GM23248 (cell line): ENCODE measurements around the gene MED9. TPM values are rescaled to one million over a fixed set of nuclear protein-coding genes. Genes with fewer than 3 reads are reported as not detected.

Experiments
- DNase-seq: peaks from one replicate; pipeline ENCODE4 v3.0.0-alpha.2; 2015
- H2AFZ ChIP-seq: fragments of 200-600 bp; sonication (generic); 2 replicates; pipeline ENCODE4 v1.6.1; 2016; ENCODE audit warnings: antibody characterized with exemption
- H3F3A ChIP-seq: fragments of 200-600 bp; sonication (generic); 2 replicates; pipeline ENCODE4 v1.6.1; 2016; ENCODE audit warnings: mild to moderate bottlenecking, antibody characterized with exemption, mixed run types; ENCODE audit not compliant: insufficient read depth
- H3K27ac ChIP-seq: fragments of 200-600 bp; sonication (generic); 2 replicates; pipeline ENCODE4 v1.5.1; 2016; ENCODE audit warnings: mild to moderate bottlenecking
- H3K27me3 ChIP-seq: fragments of 200-600 bp; sonication (generic); replicated peaks from 2 replicates; pipeline ENCODE4 v1.6.1; 2016; ENCODE audit warnings: mild to moderate bottlenecking; ENCODE audit not compliant: insufficient read depth
- H3K36me3 ChIP-seq: fragments of 200-600 bp; sonication (generic); 2 replicates; pipeline ENCODE4 v1.6.1; 2016; ENCODE audit warnings: low read depth, mild to moderate bottlenecking
- H3K4me1 ChIP-seq: fragments of 200-600 bp; sonication (generic); 2 replicates; pipeline ENCODE4 v1.6.1; 2016; ENCODE audit warnings: mild to moderate bottlenecking; ENCODE audit not compliant: insufficient read depth
- H3K4me2 ChIP-seq: fragments of 200-600 bp; sonication (generic); one replicate; pipeline ENCODE4 v1.6.1; 2016; ENCODE audit warnings: mild to moderate bottlenecking; ENCODE audit not compliant: unreplicated experiment
- H3K4me3 ChIP-seq: fragments of 200-600 bp; sonication (generic); 2 replicates; pipeline ENCODE4 v1.5.1; 2016; ENCODE audit warnings: mild to moderate bottlenecking
- H3K79me2 ChIP-seq: fragments of 200-600 bp; sonication (generic); 2 replicates; pipeline ENCODE4 v1.6.1; 2016; ENCODE audit warnings: mild to moderate bottlenecking; ENCODE audit not compliant: insufficient read depth
- H3K9ac ChIP-seq: fragments of 200-600 bp; sonication (generic); 2 replicates; pipeline ENCODE4 v1.6.1; 2016; ENCODE audit warnings: mild to moderate bottlenecking
- H3K9me2 ChIP-seq: fragments of 200-600 bp; sonication (generic); 2 replicates; pipeline ENCODE4 v1.6.1; 2016; ENCODE audit warnings: mixed run types, mild to moderate bottlenecking, moderate library complexity; ENCODE audit not compliant: insufficient read depth
- H3K9me3 ChIP-seq: fragments of 200-600 bp; sonication (generic); one replicate; pipeline ENCODE4 v1.6.1; 2017; ENCODE audit warnings: low read depth
- H4K20me1 ChIP-seq: fragments of 200-600 bp; sonication (generic); 2 replicates; pipeline ENCODE4 v1.6.0; 2016; ENCODE audit not compliant: insufficient read depth
- EZH2 ChIP-seq: fragments of 200-600 bp; sonication (generic); IDR thresholded peaks from 2 replicates; pipeline ENCODE4 v1.6.1; 2018; ENCODE audit warnings: antibody characterized with exemption, mild to moderate bottlenecking; ENCODE audit not compliant: insufficient read depth, poor library complexity, severe bottlenecking
- EZH2phosphoT487 ChIP-seq: fragments of 200-600 bp; sonication (generic); IDR thresholded peaks from 2 replicates; pipeline ENCODE4 v1.6.1; 2018; ENCODE audit warnings: antibody characterized with exemption, moderate library complexity, mild to moderate bottlenecking, low read depth; ENCODE audit not compliant: insufficient read depth
- WGBS, 2 experiments: methylation state at CpG; one replicate each; pipeline ENCODE4 v1.1.6; 2015 to 2017; ENCODE audit warnings: low lambda C conversion rate in 2 of 2, low coverage in 1 of 2; ENCODE audit errors: missing lambda C conversion rate in 2 of 2; 5-methylcytosine and 5-hydroxymethylcytosine counted together
- in situ Hi-C: fragments of 300-500 bp; cut with MboI; formaldehyde crosslinking; loops from 2 replicates; pipeline ENCODE4 v1.15.0; 2020
- polyA plus RNA-seq: library from polyadenylated mRNA; unstranded; fragments of >200 nt; fragmentation: Nextera tagmentation; extraction: Ambion mirVana; gene quantifications from 2 replicates; pipeline ENCODE4 v1.2.1, GENCODE V29; 2016
- total RNA-seq: library from RNA; depleted of rRNA; stranded (reverse); fragments of >200 nt; shearing (Covaris generic); gene quantifications from 2 replicates; pipeline ENCODE4 v1.2.3, GENCODE V29; 2014

The MED9 gene
- total and polyA plus RNA-seq, 2 experiments from 2014 or later = 10.0 to 10.3 TPM

GRCh38 chr17:17445925-17446665, 30.7 kb upstream of the MED9 start:
- H3F3A ChIP-seq = peaks cover 34% of the 10 kb centered on the region
- in situ Hi-C loops = no loop called here
- no peak for TF ChIP-seq EZH2
- no peak for TF ChIP-seq EZH2phosphoT487
- peak; percentile 93 for DNase-seq
- peak overlapping the region; percentile 41 for H3K4me2 ChIP-seq
- H3K27ac ChIP-seq = peak overlapping the region; percentile 18
- 7 to 9% methylated on average over 12 of the region's 12 CpGs for whole genome bisulfite sequencing, 2 experiments
- no peak overlapping the region for H3K4me3 ChIP-seq
- H3K9me2 ChIP-seq = no peaks in the 10 kb centered on the region
- H3K9ac ChIP-seq = no peak overlapping the region
- H2AFZ ChIP-seq = peak overlapping the region; percentile 33; the same call in 1 of the 2 replicates
- H4K20me1 ChIP-seq = no peaks in the 10 kb centered on the region
- H3K9me3 ChIP-seq = no peaks in the 10 kb centered on the region
- H3K27me3 ChIP-seq = no peaks in the 10 kb centered on the region
- no peaks in the 10 kb centered on the region for H3K36me3 ChIP-seq
- no peaks in the 10 kb centered on the region for H3K79me2 ChIP-seq
- peaks cover 18% of the 10 kb centered on the region for H3K4me1 ChIP-seq

GRCh38 chr17:17446666-17447155, 30.1 kb upstream of the MED9 start:
- Histone ChIP-seq H4K20me1 (no peaks in the 10 kb centered on the region), H3K4me1 (peaks cover 18% of the 10 kb centered on the region), H3K9me3 (no peaks in the 10 kb centered on the region), H3K9me2 (no peaks in the 10 kb centered on the region), H3K9ac (no peak overlapping the region), H3K4me3 (no peak overlapping the region), H2AFZ (no peak overlapping the region), H3K36me3 (no peaks in the 10 kb centered on the region), H3K27ac (no peak overlapping the region), H3K27me3 (no peaks in the 10 kb centered on the region), H3K79me2 (no peaks in the 10 kb centered on the region), H3K4me2 (no peak overlapping the region), H3F3A (peaks cover 34% of the 10 kb centered on the region)
- 84 to 93% methylated on average over 4 of the region's 4 CpGs for WGBS, 2 experiments
- no peak for TF ChIP-seq EZH2phosphoT487
- no peak for TF ChIP-seq EZH2
- DNase-seq = no peak
- in situ Hi-C loops = no loop called here

- TF ChIP-seq EZH2phosphoT487 (no peak), EZH2 (no peak)
- H3K27ac ChIP-seq = no peak overlapping the region
- 35 to 42% methylated on average over 5 of the region's 5 CpGs for WGBS, 2 experiments
- no peaks in the 10 kb centered on the region for H3K36me3 ChIP-seq
- H3K79me2 ChIP-seq = no peaks in the 10 kb centered on the region
- H3K27me3 ChIP-seq = no peaks in the 10 kb centered on the region
- H3K9me2 ChIP-seq = no peaks in the 10 kb centered on the region
- no peak overlapping the region for H3K4me2 ChIP-seq
- no peaks in the 10 kb centered on the region for H3K9me3 ChIP-seq
- peaks cover 18% of the 10 kb centered on the region for H3K4me1 ChIP-seq
- H3F3A ChIP-seq = peaks cover 34% of the 10 kb centered on the region
- no peak overlapping the region for H3K9ac ChIP-seq
- in situ Hi-C loops = no loop called here
- no peaks in the 10 kb centered on the region for H4K20me1 ChIP-seq
- peak; percentile 13 for DNase-seq
- H3K4me3 ChIP-seq = no peak overlapping the region
- no peak overlapping the region for H2AFZ ChIP-seq
Measured at GRCh38 chr17:17447264-17447663, 29.5 kb upstream of the MED9 start.

- TF ChIP-seq EZH2 = no peak
- in situ Hi-C loops = no loop called here
- H3K4me2 ChIP-seq = no peak overlapping the region
- H3K4me3 ChIP-seq = no peak overlapping the region
- no peaks in the 10 kb centered on the region for H3K9me3 ChIP-seq
- H3F3A ChIP-seq = peaks cover 34% of the 10 kb centered on the region
- H3K9me2 ChIP-seq = no peaks in the 10 kb centered on the region
- no peaks in the 10 kb centered on the region for H4K20me1 ChIP-seq
- H3K9ac ChIP-seq = no peak overlapping the region
- no peaks in the 10 kb centered on the region for H3K27me3 ChIP-seq
- no peaks in the 10 kb centered on the region for H3K36me3 ChIP-seq
- WGBS, 2 experiments = 12 to 19% methylated on average over 5 of the region's 5 CpGs
- H3K79me2 ChIP-seq = no peaks in the 10 kb centered on the region
- no peak overlapping the region for H3K27ac ChIP-seq
- no peak for DNase-seq
- H2AFZ ChIP-seq = no peak overlapping the region
- peaks cover 18% of the 10 kb centered on the region for H3K4me1 ChIP-seq
Measured at GRCh38 chr17:17448076-17448475, 28.7 kb upstream of the MED9 start.
